B cell (primary cell): ENCODE results near the gene ARRB1. TPM values are rescaled to one million over a fixed set of nuclear protein-coding genes. Genes with fewer than 3 reads are reported as not detected.

Experiments
- ATAC-seq: fragments of 200-7000 bp; cut with Tn5 transposase; one replicate; pipeline ENCODE4 v1.10.0; 2021; ENCODE audit warnings: low read depth, mild to moderate bottlenecking, moderate number of reproducible peaks, moderate library complexity
- CTCF ChIA-PET: fragments of 350-600 bp; sonication (Branson Sonifier 250); formaldehyde crosslinking; loops from one replicate; lab custom pipeline; 2021; ENCODE audit warnings: antibody characterized with exemption, inconsistent platforms; lab: Charles Lee
- POLR2A ChIA-PET: fragments of 350-600 bp; sonication (Branson Sonifier 250); formaldehyde crosslinking; loops from one replicate; lab custom pipeline; 2021; ENCODE audit warnings: antibody characterized with exemption; lab: Charles Lee
- DNase-seq: peaks from one replicate; pipeline ENCODE4 v3.0.0; 2013
- H2AFZ ChIP-seq: 2 replicates; pipeline ENCODE4 v1.6.1; 2012; ENCODE audit warnings: mild to moderate bottlenecking, low read depth, low read length; ENCODE audit not compliant: insufficient read depth, poor library complexity, severe bottlenecking
- H3K27ac ChIP-seq, 2 donors: 1 replicate in 1 of 2; 2 replicates in 1 of 2; pipeline ENCODE4 v1.5.1; 2012 to 2013; ENCODE audit warnings: low read length in 2 of 2, mild to moderate bottlenecking in 2 of 2, moderate library complexity in 1 of 2
- H3K27me3 ChIP-seq, 4 experiments: fragments of 200-600 bp in 1 of 4; sonication (generic) in 1 of 4; replicated peaks in 1 of 4; 1 replicate in 2 of 4; 2 replicates in 2 of 4; pipeline versions ENCODE4 v1.6.1 to v1.7.0; 2013 to 2016; ENCODE audit warnings: low read length in 3 of 4, mild to moderate bottlenecking in 2 of 4, mixed read lengths in 1 of 4, moderate library complexity in 1 of 4; ENCODE audit not compliant: insufficient read depth in 4 of 4, control insufficient read depth in 3 of 4; ENCODE audit errors: control extremely low read depth in 1 of 4
- H3K36me3 ChIP-seq, 2 experiments: replicated peaks in 1 of 2; 1 replicate in 1 of 2; 2 replicates in 1 of 2; pipeline versions ENCODE4 v1.6.1 to v1.7.1; 2013; ENCODE audit warnings: low read length in 1 of 2; ENCODE audit not compliant: insufficient read depth in 2 of 2, control insufficient read depth in 1 of 2; ENCODE audit errors: control extremely low read depth in 1 of 2, extremely low read depth in 1 of 2
- H3K4me1 ChIP-seq, 2 donors: fragments of 200-600 bp in 1 of 2; sonication (generic) in 1 of 2; 1 replicate in 1 of 2; 2 replicates in 1 of 2; pipeline versions ENCODE4 v1.5.1 to v1.6.1; 2013 to 2017; ENCODE audit warnings: low read length in 2 of 2; ENCODE audit not compliant: control insufficient read depth in 2 of 2, insufficient read depth in 2 of 2
- H3K4me2 ChIP-seq: replicated peaks from 2 replicates; pipeline ENCODE3; 2012; ENCODE audit warnings: mild to moderate bottlenecking, low read depth, low read length; ENCODE audit not compliant: poor library complexity, severe bottlenecking
- H3K4me3 ChIP-seq, 5 experiments: fragments of 200-600 bp in 1 of 5; sonication (generic) in 1 of 5; 1 replicate in 3 of 5; 2 replicates in 2 of 5; pipeline versions ENCODE4 v1.5.1 to v1.7.0; 2011 to 2016; ENCODE audit warnings: low read length in 4 of 5, mild to moderate bottlenecking in 4 of 5, low read depth in 2 of 5, control low read depth in 1 of 5, moderate library complexity in 1 of 5; ENCODE audit not compliant: insufficient read depth in 1 of 5; ENCODE audit errors: control extremely low read depth in 1 of 5, extremely low read depth in 1 of 5
- H3K79me2 ChIP-seq: fragments of 200-600 bp; sonication (generic); one replicate; pipeline ENCODE4 v1.6.0; 2016; ENCODE audit warnings: low read length; ENCODE audit not compliant: control insufficient read depth, insufficient read depth
- H3K9ac ChIP-seq: fragments of 200-600 bp; sonication (generic); 2 replicates; pipeline ENCODE4 v1.6.1; 2017; ENCODE audit warnings: mild to moderate bottlenecking, low read length, moderate library complexity
- H3K9me3 ChIP-seq, 3 donors: one replicate each; pipeline versions ENCODE4 v1.6.1 to v1.7.1; 2013; ENCODE audit warnings: low read length in 2 of 3; ENCODE audit not compliant: control insufficient read depth in 2 of 3, insufficient read depth in 1 of 3; ENCODE audit errors: control extremely low read depth in 1 of 3
- H4K20me1 ChIP-seq: 2 replicates; pipeline ENCODE4 v1.6.0; 2012; ENCODE audit warnings: mild to moderate bottlenecking, low read length; ENCODE audit not compliant: insufficient read depth, control insufficient read depth, poor library complexity, severe bottlenecking
- H3K27ac Mint-ChIP-seq: one replicate; pipeline ENCODE4 v1.8.0; 2021; ENCODE audit warnings: mixed read lengths
- H3K27me3 Mint-ChIP-seq: one replicate; pipeline ENCODE4 v1.8.0; 2021; ENCODE audit warnings: mixed read lengths
- H3K4me1 Mint-ChIP-seq: one replicate; pipeline ENCODE4 v1.8.0; 2021; ENCODE audit warnings: mixed read lengths
- H3K4me3 Mint-ChIP-seq: one replicate; pipeline ENCODE4 v1.8.0; 2021; ENCODE audit warnings: mixed read lengths
- H3K9me3 Mint-ChIP-seq: one replicate; pipeline ENCODE4 v1.8.0; 2022; ENCODE audit warnings: mixed read lengths; ENCODE audit not compliant: insufficient read depth
- CTCF ChIP-seq: fragments of 200-600 bp; IDR thresholded peaks from one replicate; pipeline ENCODE4 v1.8.0; 2022; ENCODE audit warnings: antibody characterized with exemption, mild to moderate bottlenecking
- EZH2 ChIP-seq: IDR thresholded peaks from 2 replicates; pipeline ENCODE4 v1.6.1; 2012; ENCODE audit warnings: borderline replicate concordance, low read depth, mild to moderate bottlenecking, moderate library complexity, low read length; ENCODE audit not compliant: insufficient read depth, poor library complexity, severe bottlenecking
- WGBS: methylation state at CpG from one replicate; pipeline ENCODE4 v1.1.5; 2013; ENCODE audit warnings: missing lambda C conversion rate; ENCODE audit not compliant: insufficient coverage; 5-methylcytosine and 5-hydroxymethylcytosine counted together
- intact Hi-C: fragments of 100-400 bp; cut with micrococcal nuclease; formaldehyde crosslinking; loops from one replicate; pipeline ENCODE4 v1.10.0; 2022
- polyA plus RNA-seq: library from polyadenylated mRNA; depleted of rRNA; stranded (reverse); fragments of >200 nt; gene quantifications from 2 replicates; pipeline ENCODE4 v1.2.3, GENCODE V29; 2012
- total RNA-seq, 2 donors: library from RNA; stranded (reverse); fragments of 120-200 nt in 1 of 2; gene quantifications; 1 replicate in 1 of 2; 2 replicates in 1 of 2; pipeline versions ENCODE4 v1.2.3 to v1.2.4, GENCODE V29; 2013 to 2022

The ARRB1 gene
- total and polyA plus RNA-seq, 2 donors (not counting 1 experiment from before 2014, with no cell fraction given): 1.0 to 1.9 TPM

GRCh38 chr11:75280770-75281468 lies 70.5 kb downstream of the ARRB1 start:
- no peak overlapping the region for H3K27ac ChIP-seq
- intact Hi-C loops: loop anchor here (1.0 kb wide), 1 partner anchor 107 kb away; no protein-coding TSS in a partner anchor
- whole genome bisulfite sequencing: 91% methylated on average over 14 of the region's 15 CpGs
- H3K27me3 Mint-ChIP-seq: peaks cover 6% of the 10 kb centered on the region
- peaks cover 10% of the 10 kb centered on the region for H3K4me1 Mint-ChIP-seq
- no peak overlapping the region for H3K4me2 ChIP-seq
- no peak for DNase-seq
- no peaks in the 10 kb centered on the region for H4K20me1 ChIP-seq
- no peak overlapping the region for H3K27ac Mint-ChIP-seq
- H3K9me3 ChIP-seq: no peaks in the 10 kb centered on the region
- TF ChIP-seq CTCF (no peak), EZH2 (no peak)
- peaks cover 8 to 9% of the 10 kb centered on the region in 2 donors for H3K4me1 ChIP-seq
- no peaks in the 10 kb centered on the region for H3K79me2 ChIP-seq
- H3K4me3 ChIP-seq: no peak overlapping the region
- CTCF ChIA-PET: interaction anchor here (0.5 to 13.0 kb wide), 16 partner anchors 10 to 649 kb away, joined by 3 to 347 read pairs (median 8); no protein-coding TSS in a partner anchor
- H3K9me3 Mint-ChIP-seq: no peaks in the 10 kb centered on the region
- H3K9ac ChIP-seq: no peak overlapping the region
- H3K4me3 Mint-ChIP-seq: no peak overlapping the region
- ATAC-seq: no peak
- POLR2A ChIA-PET: no interaction called here
- no peaks in the 10 kb centered on the region for H3K36me3 ChIP-seq
- no peaks in the 10 kb centered on the region for H3K27me3 ChIP-seq
- H2AFZ ChIP-seq: no peak overlapping the region

- no peak overlapping the region for H3K9ac ChIP-seq
- H3K4me1 Mint-ChIP-seq: peaks cover 16% of the 10 kb centered on the region
- no peaks in the 10 kb centered on the region for H3K9me3 Mint-ChIP-seq
- CTCF ChIA-PET: interaction anchor here (0.5 to 13.0 kb wide), 24 partner anchors 9 to 648 kb away, joined by 3 to 347 read pairs (median 4); no protein-coding TSS in a partner anchor
- no peak overlapping the region for H3K27ac Mint-ChIP-seq
- no peak overlapping the region for H3K27ac ChIP-seq
- no peaks in the 10 kb centered on the region for H3K27me3 ChIP-seq
- no peaks in the 10 kb centered on the region for H3K79me2 ChIP-seq
- H3K36me3 ChIP-seq: no peaks in the 10 kb centered on the region
- H3K9me3 ChIP-seq: no peaks in the 10 kb centered on the region
- WGBS: 41% methylated on average over 6 of the region's 9 CpGs
- no peak overlapping the region for H2AFZ ChIP-seq
- H3K4me3 ChIP-seq: no peak overlapping the region
- no peak for TF ChIP-seq EZH2
- peak; percentile 100 for TF ChIP-seq CTCF
- DNase-seq (peak; percentile 81), ATAC-seq (peak; percentile 68)
- peaks cover 6% of the 10 kb centered on the region for H3K27me3 Mint-ChIP-seq
- intact Hi-C loops: loop anchor here (1.0 kb wide), 1 partner anchor 108 kb away; no protein-coding TSS in a partner anchor
- peaks cover 14 to 16% of the 10 kb centered on the region in 2 donors for H3K4me1 ChIP-seq
- no peak overlapping the region for H3K4me3 Mint-ChIP-seq
- POLR2A ChIA-PET: no interaction called here
- no peak overlapping the region for H3K4me2 ChIP-seq
- no peaks in the 10 kb centered on the region for H4K20me1 ChIP-seq
These were observed 71.2 kb downstream of the ARRB1 start for GRCh38 chr11:75280227-75280701.
